Tibial artery (tissue), 4 donors: ENCODE measurements around the gene ANXA1.

Experiments used
- DNase-seq, 2 donors: peaks; one replicate each; pipeline ENCODE4 v3.0.0-alpha.2; 2019
- H3K27ac ChIP-seq, 2 donors: fragments of 200-600 bp; sonication (generic) in 1 of 2; 1 replicate in 1 of 2; 2 replicates in 1 of 2; pipeline ENCODE4 v1.5.1; 2018 to 2019; ENCODE audit warnings: mild to moderate bottlenecking in 1 of 2
- H3K27me3 ChIP-seq, 2 donors: fragments of 200-600 bp; sonication (generic) in 1 of 2; one replicate each; pipeline versions ENCODE4 v1.5.1 to v1.6.0; 2016 to 2019
- H3K36me3 ChIP-seq, 3 donors: fragments of 200-600 bp; sonication (generic) in 2 of 3; one replicate each; pipeline ENCODE4 v1.5.1; 2016 to 2019; ENCODE audit warnings: mild to moderate bottlenecking in 2 of 3
- H3K4me1 ChIP-seq, 4 donors: fragments of 200-600 bp; sonication (generic) in 2 of 4; 1 replicate in 3 of 4; 2 replicates in 1 of 4; pipeline ENCODE4 v1.5.1; 2016 to 2019
- H3K4me3 ChIP-seq, 2 donors: fragments of 200-600 bp; sonication (generic) in 1 of 2; 1 replicate in 1 of 2; 2 replicates in 1 of 2; pipeline ENCODE4 v1.5.1; 2018 to 2019; ENCODE audit warnings: mild to moderate bottlenecking in 2 of 2
- H3K9me3 ChIP-seq, 3 donors: fragments of 200-600 bp; sonication (generic) in 1 of 3; one replicate each; pipeline ENCODE4 v1.5.1; 2016 to 2019
- CTCF ChIP-seq, 2 experiments: fragments of 200-600 bp in 1 of 2; fragments of 450-650 bp in 1 of 2; IDR thresholded peaks; one replicate each; pipeline ENCODE4 v1.5.1; 2017 to 2019; ENCODE audit warnings: antibody characterized with exemption in 2 of 2, mild to moderate bottlenecking in 1 of 2, moderate library complexity in 1 of 2
- intact Hi-C: fragments of 100-400 bp; cut with DNase I; formaldehyde crosslinking; loops from one replicate; pipeline ENCODE4 v1.15.0; 2023; ENCODE audit warnings: low total_unique reads

ANXA1 gene

DNA sequence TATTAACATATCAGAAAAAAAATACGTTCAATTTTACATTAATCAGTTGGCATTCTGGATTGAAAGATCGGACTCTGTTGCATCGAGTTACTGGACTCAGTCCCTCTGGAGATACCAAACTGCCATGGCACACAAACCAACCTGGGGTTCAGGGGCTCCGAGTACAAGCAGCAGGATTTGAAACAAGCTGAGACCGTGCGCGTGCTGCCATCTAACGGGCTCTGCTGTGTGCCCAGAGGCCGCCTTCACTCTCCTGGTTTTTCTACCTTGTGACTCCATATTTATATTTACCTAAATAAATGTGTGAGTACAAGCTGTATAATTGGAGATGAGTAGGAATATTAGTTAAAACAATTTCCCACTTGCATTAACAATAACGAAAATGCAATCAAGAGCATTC is 48.2 kb downstream of the ANXA1 start:
- intact Hi-C loops: no loop called here
- TF ChIP-seq CTCF (IDR thresholded peaks at IDR 0.05): no peak
- Histone ChIP-seq H3K36me3 (no peaks in the 10 kb centered on the region), H3K27me3 (peaks cover 0 to 4% of the 10 kb centered on the region in 2 donors), H3K27ac (no peak overlapping the region), H3K9me3 (no peaks in the 10 kb centered on the region), H3K4me1 (no peaks in the 10 kb centered on the region), H3K4me3 (no peak overlapping the region)
- DNase-seq: no peak

DNA sequence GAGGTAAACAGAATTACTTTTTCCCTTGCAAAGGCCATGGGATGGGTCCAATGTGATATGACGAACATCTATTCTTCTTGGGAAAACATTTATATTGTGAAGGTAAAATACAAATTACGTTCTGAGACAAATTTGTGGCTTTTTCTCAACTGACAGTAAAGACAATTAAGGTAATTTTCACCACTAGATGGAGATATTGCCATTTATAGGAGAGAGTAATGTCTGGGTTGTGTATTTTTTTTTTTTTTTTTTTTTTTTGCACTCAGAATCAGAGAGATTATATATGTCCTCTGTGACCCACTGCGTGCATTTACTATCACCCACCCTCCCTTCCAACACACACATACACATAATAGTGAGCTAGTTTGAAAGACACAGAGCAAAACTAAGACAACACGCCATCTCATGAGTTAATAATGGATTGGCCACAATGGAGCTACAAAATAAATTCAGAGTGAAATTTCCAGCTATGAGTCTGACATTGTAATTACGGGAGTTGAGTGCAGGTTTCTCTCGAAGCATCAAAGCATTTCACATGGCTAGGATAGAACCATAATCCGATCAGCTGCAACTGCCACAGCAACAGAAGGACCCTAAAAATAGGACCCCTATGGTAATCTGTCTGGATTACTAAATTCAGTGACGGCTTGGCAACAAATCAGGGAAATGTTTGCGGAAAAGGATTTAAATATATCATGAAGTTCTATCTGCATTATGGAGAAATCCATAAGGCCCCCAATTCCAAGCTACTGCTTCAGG is 49.2 kb downstream of the ANXA1 start:
- no peaks in the 10 kb centered on the region for H3K9me3 ChIP-seq
- no peaks in the 10 kb centered on the region for H3K36me3 ChIP-seq
- intact Hi-C loops: no loop called here
- H3K4me1 ChIP-seq: no peaks in the 10 kb centered on the region
- peak; percentile 27 to 47 for TF ChIP-seq CTCF (IDR thresholded peaks at IDR 0.05)
- H3K27me3 ChIP-seq: peaks cover 0 to 4% of the 10 kb centered on the region in 2 donors
- no peak for DNase-seq
- H3K27ac ChIP-seq: no peak overlapping the region
- H3K4me3 ChIP-seq: no peak overlapping the region

GRCh38 chr9:73202980-73203379 is 51.3 kb downstream of the ANXA1 start:
- no peak overlapping the region for H3K4me3 ChIP-seq
- H3K27me3 ChIP-seq: peaks cover 0 to 4% of the 10 kb centered on the region in 2 donors
- no peaks in the 10 kb centered on the region for H3K4me1 ChIP-seq
- no peak for TF ChIP-seq CTCF (IDR thresholded peaks at IDR 0.05)
- H3K9me3 ChIP-seq: no peaks in the 10 kb centered on the region
- no peak overlapping the region for H3K27ac ChIP-seq
- no peak for DNase-seq
- no peaks in the 10 kb centered on the region for H3K36me3 ChIP-seq
- intact Hi-C loops: no loop called here

DNA sequence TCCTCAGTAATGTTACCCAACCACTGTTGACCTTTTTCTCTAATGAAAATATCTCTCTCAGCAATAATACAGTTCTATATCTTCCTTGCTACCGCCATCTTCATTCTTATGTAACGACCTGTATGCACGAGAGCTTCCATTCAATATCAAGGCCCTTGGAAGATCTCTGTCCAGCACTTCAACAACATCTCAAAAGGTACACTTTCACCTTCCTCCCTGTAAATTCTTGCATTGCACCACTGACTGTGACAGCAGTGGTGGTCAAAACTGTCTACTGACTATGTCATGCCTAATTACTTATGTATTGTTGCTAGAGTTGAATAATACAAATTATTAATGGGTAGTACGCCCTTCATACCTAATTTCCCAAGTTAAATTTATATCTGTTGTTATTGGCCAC is 53.3 kb downstream of the ANXA1 start:
- H3K27me3 ChIP-seq: no peaks in the 10 kb centered on the region
- TF ChIP-seq CTCF (IDR thresholded peaks at IDR 0.05): no peak
- no peak overlapping the region for H3K4me3 ChIP-seq
- DNase-seq: no peak
- H3K4me1 ChIP-seq: no peaks in the 10 kb centered on the region
- H3K9me3 ChIP-seq: no peaks in the 10 kb centered on the region
- no peaks in the 10 kb centered on the region for H3K36me3 ChIP-seq
- intact Hi-C loops: no loop called here
- H3K27ac ChIP-seq: no peak overlapping the region

DNA sequence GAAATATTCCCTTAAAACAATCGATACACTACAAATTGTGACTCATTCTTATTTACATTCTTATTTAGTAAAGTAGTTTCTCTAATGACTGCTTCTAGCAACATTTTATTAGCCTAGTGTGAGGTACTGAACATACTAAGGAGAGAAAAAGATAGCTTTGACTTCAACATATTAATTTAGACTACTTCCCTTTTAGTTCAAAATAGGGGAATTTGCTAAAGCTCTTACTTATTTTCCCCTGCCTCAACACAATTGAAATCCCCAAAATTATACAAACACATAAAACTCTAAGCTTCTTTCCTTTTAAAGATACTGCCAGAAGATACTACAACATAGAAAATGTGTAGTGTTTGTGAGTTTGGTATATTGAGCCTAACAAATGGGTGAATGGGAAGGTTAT is 55.2 kb downstream of the ANXA1 start:
- peaks cover 0 to under 1% of the 10 kb centered on the region in 2 donors for H3K27me3 ChIP-seq
- intact Hi-C loops: no loop called here
- DNase-seq: no peak

More for the DNA sequence above, 55.2 kb downstream of the ANXA1 start:
- no peaks in the 10 kb centered on the region for H3K4me1 ChIP-seq
- no peaks in the 10 kb centered on the region for H3K36me3 ChIP-seq
- H3K4me3 ChIP-seq: no peak overlapping the region
- no peak overlapping the region for H3K27ac ChIP-seq
- no peaks in the 10 kb centered on the region for H3K9me3 ChIP-seq
- TF ChIP-seq CTCF (IDR thresholded peaks at IDR 0.05): no peak
